Activated T-cell treated with anti-CD3 and anti-CD28 coated beads, Interleukin-2, amount 50 U/mL, for 4 hours (primary cell): ENCODE results near the gene ARF6. TPM values are rescaled to one million over a fixed set of nuclear protein-coding genes. Genes with fewer than 3 reads are reported as not detected.
"Not testable (repeated sequence)": the region's sequence is repeated elsewhere in the genome, so short reads cannot be mapped to it uniquely, and the experiment has no call there.

Experiments used
- ATAC-seq, 2 donors: fragments of 200-7000 bp; cut with Tn5 transposase; one replicate each; pipeline ENCODE4 v1.10.0; 2021
- DNase-seq: peaks from one replicate; pipeline ENCODE4 v3.0.0-alpha.2; 2020
- H3K27me3 Mint-ChIP-seq: one replicate; pipeline ENCODE4 v1.8.0; 2021; ENCODE audit warnings: low read depth, mixed read lengths
- H3K36me3 Mint-ChIP-seq: one replicate; pipeline ENCODE4 v1.8.0; 2022; ENCODE audit warnings: mixed read lengths; ENCODE audit not compliant: insufficient read depth
- H3K4me1 Mint-ChIP-seq: one replicate; pipeline ENCODE4 v1.8.0; 2021; ENCODE audit warnings: low read depth, mixed read lengths
- H3K4me3 Mint-ChIP-seq: one replicate; pipeline ENCODE4 v1.8.0; 2021; ENCODE audit warnings: mild to moderate bottlenecking, moderate library complexity, mixed read lengths
- H3K9me3 Mint-ChIP-seq: one replicate; pipeline ENCODE4 v1.8.0; 2021; ENCODE audit warnings: mixed read lengths
- total RNA-seq, 3 donors: library from RNA; stranded (reverse); gene quantifications; one replicate each; pipeline ENCODE4 v1.2.1, GENCODE V29; 2021

Gene ARF6
- total RNA-seq, 3 donors from 2014 or later = 134 to 148 (median 143) TPM

GRCh38 chr14:49892301-49892635 lies 614 bp upstream of the ARF6 start:
- Mint-ChIP-seq H3K27me3 (no peaks in the 10 kb centered on the region), H3K4me1 (peaks cover 21% of the 10 kb centered on the region), H3K4me3 (peak overlapping the region; percentile 98), H3K9me3 (no peaks in the 10 kb centered on the region), H3K36me3 (peaks cover 36% of the 10 kb centered on the region)
- ATAC-seq (no peak), DNase-seq (peak; percentile 36)

GRCh38 chr14:49893309-49894213 lies 679 bp downstream of the ARF6 start:
- peak; percentile 50 to 59 for ATAC-seq
- DNase-seq = peak; percentile 60
- Mint-ChIP-seq H3K9me3 (no peaks in the 10 kb centered on the region), H3K4me3 (peak overlapping the region; percentile 98), H3K36me3 (peaks cover 44% of the 10 kb centered on the region), H3K4me1 (peaks cover 30% of the 10 kb centered on the region), H3K27me3 (no peaks in the 10 kb centered on the region)

DNA sequence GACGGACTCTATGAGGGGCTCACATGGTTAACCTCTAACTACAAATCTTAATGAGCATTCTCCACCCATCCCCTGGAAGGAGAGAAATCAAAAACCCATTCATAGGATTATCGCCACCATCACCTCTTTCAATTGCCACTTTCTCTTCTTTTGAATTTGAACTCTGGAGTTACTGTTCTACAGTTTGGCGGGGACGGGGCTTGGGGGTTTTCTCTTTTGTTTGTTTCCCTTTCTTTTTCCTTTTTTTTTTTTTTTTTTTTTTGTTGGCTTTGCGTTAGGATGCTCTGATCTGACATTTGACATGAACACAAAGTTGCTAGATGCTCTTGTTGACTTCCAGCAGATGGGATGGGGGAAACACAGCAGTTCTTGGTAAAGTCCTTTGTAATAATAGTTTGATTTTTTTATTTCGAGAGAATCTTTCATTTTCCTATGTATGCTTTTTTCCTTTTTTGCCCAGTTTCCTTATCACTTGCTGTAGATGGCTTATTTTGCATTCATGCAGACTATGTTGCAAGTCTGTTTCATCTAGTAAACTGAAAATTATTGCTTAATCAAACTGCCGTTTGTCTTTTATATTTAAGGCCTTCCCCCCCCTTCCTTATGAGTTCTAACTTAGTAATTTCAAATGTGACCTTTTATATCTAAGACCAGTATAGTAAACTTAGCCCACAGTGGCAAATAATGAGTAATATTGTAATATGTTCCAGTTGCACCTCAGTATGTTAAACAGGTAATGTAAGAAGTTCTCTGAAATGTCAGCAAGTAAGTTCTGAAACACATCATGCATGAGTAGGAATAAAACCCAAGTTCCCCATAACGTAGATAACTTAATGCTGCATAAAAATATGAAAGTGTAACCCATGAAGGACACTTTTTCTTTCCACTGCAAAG lies 1.6 kb downstream of the ARF6 start:
- peak overlapping the region; percentile 98 for H3K4me3 Mint-ChIP-seq
- H3K9me3 Mint-ChIP-seq, DNase-seq, H3K27me3 Mint-ChIP-seq: not testable (repeated sequence)
- peaks cover 38% of the 10 kb centered on the region for H3K4me1 Mint-ChIP-seq
- ATAC-seq = peak; percentile 27 to 33
- peaks cover 44% of the 10 kb centered on the region for H3K36me3 Mint-ChIP-seq

DNA sequence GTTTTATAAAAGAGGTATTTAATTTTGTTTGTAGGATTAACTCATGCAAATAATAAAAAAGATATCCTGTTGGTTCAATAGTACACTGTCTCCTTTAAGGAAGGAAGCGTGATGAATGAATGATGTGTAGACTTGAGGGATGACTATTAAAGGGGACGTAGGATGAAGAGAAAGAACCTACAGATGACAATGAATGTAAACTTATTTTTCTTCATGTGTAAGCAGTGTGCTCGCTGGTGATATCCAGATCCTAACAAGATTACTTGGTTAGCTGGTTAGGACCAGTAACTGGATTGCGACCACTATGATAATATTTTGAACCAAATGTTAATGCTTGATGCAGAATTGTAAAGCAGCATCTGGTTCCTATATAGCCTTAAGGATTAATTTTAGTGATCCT lies 2.6 kb downstream of the ARF6 start:
- Mint-ChIP-seq H3K4me1 (peaks cover 42% of the 10 kb centered on the region), H3K4me3 (peak overlapping the region; percentile 98), H3K9me3 (no peaks in the 10 kb centered on the region), H3K36me3 (peaks cover 44% of the 10 kb centered on the region), H3K27me3 (no peaks in the 10 kb centered on the region)
- DNase-seq (no peak), ATAC-seq (peak; percentile 2 to 4)

DNA sequence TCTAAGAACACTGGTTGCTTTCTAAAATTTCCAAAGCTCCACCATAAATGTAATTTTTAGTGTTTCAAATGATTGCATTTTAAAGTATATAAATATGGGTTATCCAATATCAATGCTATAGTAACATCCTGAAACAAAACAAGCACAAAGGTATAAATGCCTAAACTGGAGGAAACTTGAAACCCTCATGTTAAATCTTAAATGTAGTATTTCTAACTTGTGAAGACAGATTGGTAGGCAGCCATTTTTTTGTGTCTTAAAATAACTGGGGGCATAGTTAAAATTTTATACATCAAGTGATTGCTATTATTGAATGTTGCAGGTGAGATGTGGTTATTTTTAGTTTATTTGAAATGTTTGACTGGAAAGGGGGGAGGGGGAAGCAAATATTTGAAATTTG lies 3.4 kb downstream of the ARF6 start:
- H3K4me3 Mint-ChIP-seq = peak overlapping the region; percentile 98
- peaks cover 39% of the 10 kb centered on the region for H3K4me1 Mint-ChIP-seq
- H3K27me3 Mint-ChIP-seq, ATAC-seq, H3K9me3 Mint-ChIP-seq, DNase-seq: not testable (repeated sequence)
- peaks cover 44% of the 10 kb centered on the region for H3K36me3 Mint-ChIP-seq

GRCh38 chr14:49896966-49897365 lies 4.1 kb downstream of the ARF6 start:
- peaks cover 35% of the 10 kb centered on the region for H3K4me1 Mint-ChIP-seq
- DNase-seq (no peak), ATAC-seq (no peak)
- no peaks in the 10 kb centered on the region for H3K27me3 Mint-ChIP-seq
- H3K9me3 Mint-ChIP-seq = no peaks in the 10 kb centered on the region
- H3K36me3 Mint-ChIP-seq = peaks cover 44% of the 10 kb centered on the region
- H3K4me3 Mint-ChIP-seq = peak overlapping the region; percentile 98

- no peak for ATAC-seq
- no peak for DNase-seq
- H3K4me1 Mint-ChIP-seq = peaks cover 34% of the 10 kb centered on the region
- H3K36me3 Mint-ChIP-seq = peaks cover 44% of the 10 kb centered on the region
- no peaks in the 10 kb centered on the region for H3K9me3 Mint-ChIP-seq
- peak overlapping the region; percentile 98 for H3K4me3 Mint-ChIP-seq
- no peaks in the 10 kb centered on the region for H3K27me3 Mint-ChIP-seq
Measured at GRCh38 chr14:49897414-49897813, 4.5 kb downstream of the ARF6 start.

DNA sequence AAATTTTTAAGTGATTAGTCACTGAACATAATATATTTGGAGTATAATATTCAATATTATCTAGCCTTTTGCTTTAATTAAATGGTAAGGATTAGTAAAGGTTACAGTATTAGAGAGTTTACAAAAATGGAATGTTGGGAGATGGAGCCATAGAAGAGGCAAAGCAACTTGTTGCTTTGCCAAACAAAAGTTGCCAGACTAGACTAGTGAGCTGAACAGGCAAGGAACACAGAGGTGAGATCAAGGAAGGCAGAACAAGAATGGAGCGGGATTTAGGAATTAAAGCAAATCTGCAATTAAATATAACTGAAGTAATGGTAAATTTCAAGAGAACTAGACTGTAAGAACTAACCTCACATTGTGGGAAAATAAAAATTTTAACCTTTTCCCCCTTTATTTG lies 5.1 kb downstream of the ARF6 start:
- no peak for ATAC-seq
- Mint-ChIP-seq H3K4me3 (peak overlapping the region; percentile 98), H3K4me1 (peaks cover 34% of the 10 kb centered on the region), H3K36me3 (peaks cover 44% of the 10 kb centered on the region), H3K9me3 (no peaks in the 10 kb centered on the region), H3K27me3 (no peaks in the 10 kb centered on the region)
- DNase-seq = no peak

- Mint-ChIP-seq H3K36me3 (peaks cover 43% of the 10 kb centered on the region), H3K9me3 (no peaks in the 10 kb centered on the region), H3K4me3 (peak overlapping the region; percentile 98), H3K4me1 (peaks cover 34% of the 10 kb centered on the region), H3K27me3 (no peaks in the 10 kb centered on the region)
- no peak for DNase-seq
- ATAC-seq = no peak
Measured at GRCh38 chr14:49898485-49898884, 5.6 kb downstream of the ARF6 start.

- H3K36me3 Mint-ChIP-seq = peaks cover 20% of the 10 kb centered on the region
- no peaks in the 10 kb centered on the region for H3K9me3 Mint-ChIP-seq
- no peak for DNase-seq
- peaks cover 40% of the 10 kb centered on the region for H3K4me1 Mint-ChIP-seq
- H3K4me3 Mint-ChIP-seq = no peak overlapping the region
- H3K27me3 Mint-ChIP-seq = no peaks in the 10 kb centered on the region
- no peak for ATAC-seq
Measured at GRCh38 chr14:49900973-49901372, 8.1 kb downstream of the ARF6 start.

DNA sequence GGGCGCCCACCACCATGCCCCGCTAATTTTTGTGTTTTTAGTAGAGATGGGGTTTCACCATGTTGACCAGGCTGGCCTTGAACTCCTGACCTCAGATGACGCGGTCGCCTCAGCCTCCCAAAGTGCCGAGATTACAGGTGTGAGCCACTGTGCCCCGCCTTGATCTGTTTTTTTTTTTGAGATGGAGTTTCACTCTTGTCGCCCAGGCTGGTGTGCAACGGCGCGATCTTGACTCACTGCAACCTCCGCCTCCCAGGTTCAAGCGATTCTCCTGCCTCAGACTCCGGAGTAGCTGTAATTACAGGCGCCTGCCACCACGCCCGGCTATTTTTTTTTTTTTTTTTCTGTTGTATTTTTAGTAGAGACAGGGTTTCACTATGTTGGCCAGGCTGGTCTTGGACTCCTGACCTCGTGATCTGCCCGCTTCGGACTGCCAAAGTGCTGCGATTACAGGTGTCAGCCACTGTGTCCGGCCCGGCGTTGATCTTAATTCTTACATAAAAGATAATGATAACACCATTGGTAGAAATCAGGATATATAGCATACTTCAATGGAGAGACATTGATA lies 9.9 kb downstream of the ARF6 start:
- H3K9me3 Mint-ChIP-seq, DNase-seq, ATAC-seq, H3K4me3 Mint-ChIP-seq, H3K27me3 Mint-ChIP-seq: not testable (repeated sequence)
- peaks cover 11% of the 10 kb centered on the region for H3K36me3 Mint-ChIP-seq
- peaks cover 44% of the 10 kb centered on the region for H3K4me1 Mint-ChIP-seq

- no peak overlapping the region for H3K4me3 Mint-ChIP-seq
- no peaks in the 10 kb centered on the region for H3K27me3 Mint-ChIP-seq
- DNase-seq (no peak), ATAC-seq (no peak)
- no peaks in the 10 kb centered on the region for H3K9me3 Mint-ChIP-seq
- H3K36me3 Mint-ChIP-seq = peaks cover 4% of the 10 kb centered on the region
- peaks cover 37% of the 10 kb centered on the region for H3K4me1 Mint-ChIP-seq
Measured at GRCh38 chr14:49904270-49904669, 11.4 kb downstream of the ARF6 start.

DNA sequence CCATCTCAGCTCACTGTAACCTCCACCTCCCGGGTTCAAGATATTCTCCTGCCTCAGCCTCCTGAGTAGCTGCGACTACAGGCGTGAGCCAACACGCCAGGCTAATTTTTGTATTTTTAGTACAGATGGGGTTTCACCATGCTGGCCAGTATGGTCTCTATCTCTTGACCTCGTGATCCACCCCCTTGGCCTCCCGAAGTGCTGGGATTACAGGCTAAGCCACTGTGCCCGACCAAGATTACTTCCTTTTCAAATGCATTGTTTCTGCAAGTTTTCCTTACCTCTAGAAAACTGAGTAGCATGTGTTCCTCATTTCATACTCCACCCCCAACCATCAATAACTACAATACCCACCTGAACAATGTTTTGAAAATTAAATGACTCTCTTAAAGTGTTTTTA lies 13.1 kb downstream of the ARF6 start:
- H3K4me1 Mint-ChIP-seq = peaks cover 38% of the 10 kb centered on the region
- peaks cover 4% of the 10 kb centered on the region for H3K36me3 Mint-ChIP-seq
- no peak overlapping the region for H3K4me3 Mint-ChIP-seq

DNA sequence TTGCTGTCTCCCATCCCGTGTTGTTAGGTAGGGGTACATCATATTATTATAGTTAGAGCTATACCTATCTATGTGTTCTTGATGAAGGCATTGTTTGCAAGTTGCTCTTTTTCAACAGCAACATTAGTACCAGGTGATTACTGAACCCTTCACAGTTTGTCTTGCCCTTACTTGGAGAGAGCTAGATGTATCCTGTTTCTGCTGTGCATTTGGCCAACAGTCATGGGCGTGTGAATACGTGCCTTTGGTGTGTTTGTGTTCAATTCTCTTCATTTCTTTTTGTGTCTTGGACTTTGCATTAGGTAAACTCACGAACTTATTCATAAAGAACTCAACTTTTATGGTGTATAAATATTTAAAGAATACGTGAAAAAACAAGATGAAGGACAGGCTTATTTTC lies 14.3 kb downstream of the ARF6 start:
- no peaks in the 10 kb centered on the region for H3K27me3 Mint-ChIP-seq
- peaks cover 45% of the 10 kb centered on the region for H3K4me1 Mint-ChIP-seq
- peaks cover 4% of the 10 kb centered on the region for H3K36me3 Mint-ChIP-seq
- DNase-seq (no peak), ATAC-seq (no peak)
- peak overlapping the region; percentile 52 for H3K4me3 Mint-ChIP-seq
- no peaks in the 10 kb centered on the region for H3K9me3 Mint-ChIP-seq

More for the DNA sequence above, 13.1 kb downstream of the ARF6 start:
- Mint-ChIP-seq H3K9me3 (no peaks in the 10 kb centered on the region), H3K27me3 (no peaks in the 10 kb centered on the region)
- no peak for DNase-seq
- no peak for ATAC-seq
